ENCODE results near the gene EXOC2. TPM values are rescaled to one million over a fixed set of nuclear protein-coding genes. Genes with fewer than 3 reads are reported as not detected.

EXOC2 gene
- total RNA-seq, 4 donors from 2014 or later: 7.6 to 22.5 (median 20.2) TPM

- Histone ChIP-seq H3K27ac (no peak overlapping the region), H3K4me1 (peaks cover 0 to 12% (median 5%) of the 10 kb centered on the region in 4 donors), H3K9me3 (no peaks in the 10 kb centered on the region), H3K4me3 (no peak overlapping the region), H3K36me3 (no peaks in the 10 kb centered on the region), H3K27me3 (no peaks in the 10 kb centered on the region)
- in situ Hi-C loops (cut with MboI; ENCODE audit: low pct_ligation_motif_present in 1 of 4, low pct_unique_long_range_greater_than_20kb in 1 of 4, low sequenced_read_pairs in 3 of 4): no loop called here
- intact Hi-C loops (cut with DNase I; ENCODE audit: low total_unique reads): no loop called here
- TF ChIP-seq EP300 (IDR thresholded peaks at IDR 0.05; ENCODE audit: low read depth) (no peak), CTCF (IDR thresholded peaks at IDR 0.05) (no peak), POLR2AphosphoS5 (IDR thresholded peaks at IDR 0.05) (no peak), POLR2A (IDR thresholded peaks at IDR 0.05) (no peak)
- WGBS, 2 donors (ENCODE audit: low coverage in 1 of 2): 78 to 83% methylated on average over 5 to 13 of the region's 13 CpGs
- DNase-seq: no peak
These were observed 33.0 kb downstream of the EXOC2 start for GRCh38 chr6:659716-660581.

DNA sequence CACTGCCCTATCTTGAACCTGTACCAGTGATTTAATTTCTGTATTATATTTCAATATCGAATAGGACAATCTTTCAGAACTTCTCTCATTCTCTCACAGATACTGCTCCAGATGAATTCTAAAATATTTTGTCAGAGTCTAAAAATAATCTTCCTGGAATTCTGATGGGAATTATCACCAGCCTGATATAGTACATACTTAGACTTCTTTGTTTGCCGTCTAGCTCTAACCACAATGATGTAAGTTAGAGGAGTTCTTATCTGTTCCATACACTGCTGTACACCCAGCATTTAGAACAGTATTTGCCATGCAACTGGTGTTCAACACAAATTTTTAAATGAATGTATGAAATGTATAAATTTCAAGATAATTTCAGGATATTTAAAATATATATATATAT, 34.7 kb downstream of the EXOC2 start:
- H3K27ac ChIP-seq: no peak overlapping the region
- H3K4me1 ChIP-seq: peaks cover 0 to 12% (median 5%) of the 10 kb centered on the region in 4 donors
- TF ChIP-seq EP300 (IDR thresholded peaks at IDR 0.05; ENCODE audit: low read depth): no peak
- TF ChIP-seq CTCF (IDR thresholded peaks at IDR 0.05): no peak
- TF ChIP-seq POLR2A (IDR thresholded peaks at IDR 0.05): no peak
- TF ChIP-seq POLR2AphosphoS5 (IDR thresholded peaks at IDR 0.05): no peak
- no peaks in the 10 kb centered on the region for H3K36me3 ChIP-seq
- intact Hi-C loops (cut with DNase I; ENCODE audit: low total_unique reads) (no loop called here), in situ Hi-C loops (cut with MboI; ENCODE audit: low pct_ligation_motif_present in 1 of 4, low pct_unique_long_range_greater_than_20kb in 1 of 4, low sequenced_read_pairs in 3 of 4) (no loop called here)
- WGBS, 2 donors (ENCODE audit: low coverage in 1 of 2): 67 to 76% methylated on average over 2 of the region's 2 CpGs
- no peaks in the 10 kb centered on the region for H3K27me3 ChIP-seq
- no peak overlapping the region for H3K4me3 ChIP-seq
- no peaks in the 10 kb centered on the region for H3K9me3 ChIP-seq
- no peak for DNase-seq

- DNase-seq: no peak
- Histone ChIP-seq H3K4me1 (peaks cover 0 to 12% (median 5%) of the 10 kb centered on the region in 4 donors), H3K36me3 (no peaks in the 10 kb centered on the region), H3K27ac (no peak overlapping the region), H3K4me3 (no peak overlapping the region), H3K9me3 (no peaks in the 10 kb centered on the region), H3K27me3 (no peaks in the 10 kb centered on the region)
- in situ Hi-C loops (cut with MboI; ENCODE audit: low pct_ligation_motif_present in 1 of 4, low pct_unique_long_range_greater_than_20kb in 1 of 4, low sequenced_read_pairs in 3 of 4): no loop called here
- intact Hi-C loops (cut with DNase I; ENCODE audit: low total_unique reads): no loop called here
- TF ChIP-seq CTCF (IDR thresholded peaks at IDR 0.05) (no peak), EP300 (IDR thresholded peaks at IDR 0.05; ENCODE audit: low read depth) (no peak), POLR2A (IDR thresholded peaks at IDR 0.05) (no peak), POLR2AphosphoS5 (IDR thresholded peaks at IDR 0.05) (no peak)
- WGBS, 2 donors (ENCODE audit: low coverage in 1 of 2): 81 to 89% methylated on average over 1 of the region's 1 CpG
These were observed 35.2 kb downstream of the EXOC2 start for GRCh38 chr6:657743-658142.

DNA sequence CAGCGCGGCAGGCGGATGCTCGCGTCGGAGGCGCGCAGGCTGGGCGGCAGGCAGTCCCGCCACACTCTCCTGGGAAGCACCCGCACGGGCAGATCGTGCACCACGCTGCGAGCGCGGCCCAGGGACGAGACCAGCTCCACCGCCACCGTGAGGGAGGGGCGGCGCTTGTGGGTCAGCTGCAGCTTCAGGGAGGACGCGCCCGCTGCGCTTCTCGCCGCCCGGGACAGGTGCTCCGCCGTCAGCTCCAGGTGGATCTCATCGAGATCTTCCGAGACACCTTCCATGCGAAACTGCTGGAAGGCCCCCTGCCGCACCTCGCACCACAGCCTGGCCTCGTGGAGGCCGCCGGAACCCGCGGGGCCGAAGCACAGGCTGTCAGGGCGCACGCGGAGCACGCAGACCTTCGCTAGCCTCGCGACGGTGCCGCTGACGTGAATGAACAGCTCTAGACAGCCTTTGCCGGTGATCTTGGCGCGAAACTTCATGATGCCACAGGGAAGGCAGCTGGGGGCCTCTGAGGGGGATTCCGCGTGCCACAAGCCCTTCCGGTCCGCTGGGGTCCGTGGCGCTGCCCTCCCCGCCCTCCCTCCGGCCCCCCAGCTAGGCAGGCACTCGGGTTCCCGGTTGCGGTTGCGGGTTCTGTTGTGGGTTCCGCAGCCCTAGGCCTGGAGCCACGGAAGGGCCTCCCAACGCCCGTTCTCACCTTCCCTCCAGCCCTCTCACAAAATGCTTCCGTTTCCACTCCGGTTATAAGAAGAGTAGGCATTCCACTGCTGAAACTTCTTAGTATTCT, 36.3 kb downstream of the EXOC2 start, which contains the start of gene HUS1B:
Gene HUS1B, minus strand, starts transcription at position 641 of the 793 bp plus-strand sequence. Its CDS starts 156 bp downstream, at position 485.
- DNase-seq: no peak
- Histone ChIP-seq H3K27me3 (no peaks in the 10 kb centered on the region), H3K9me3 (no peaks in the 10 kb centered on the region), H3K27ac (no peak within 1 kb of the TSS), H3K4me1 (peaks cover 0 to 11% (median 5%) of the 10 kb centered on the region in 4 donors), H3K4me3 (no peak within 1 kb of the TSS), H3K36me3 (no peaks in the 10 kb centered on the region)
- intact Hi-C loops (cut with DNase I; ENCODE audit: low total_unique reads) (no loop called here), in situ Hi-C loops (cut with MboI; ENCODE audit: low pct_ligation_motif_present in 1 of 4, low pct_unique_long_range_greater_than_20kb in 1 of 4, low sequenced_read_pairs in 3 of 4) (no loop called here)
- no peak for TF ChIP-seq CTCF (IDR thresholded peaks at IDR 0.05)
- TF ChIP-seq EP300 (IDR thresholded peaks at IDR 0.05; ENCODE audit: low read depth): no peak
- TF ChIP-seq POLR2AphosphoS5 (IDR thresholded peaks at IDR 0.05): no peak
- no peak for TF ChIP-seq POLR2A (IDR thresholded peaks at IDR 0.05)
- 96 to 100% methylated on average over 7 to 70 of the region's 73 CpGs for WGBS, 2 donors (ENCODE audit: low coverage in 1 of 2)

All from transverse colon (tissue), 4 donors.